GM12872 (cell line): ENCODE measurements around the gene ST6GALNAC4.

Source experiments
- TF ChIP-seq, protein P1 (sequence below): IDR thresholded peaks from 3 replicates; pipeline ENCODE4 v1.5.1; 2011; ENCODE audit warnings: low read depth, mild to moderate bottlenecking, low read length, moderate library complexity; ENCODE audit not compliant: insufficient read depth

ST6GALNAC4 gene

GRCh38 chr9:127931092-127931881, 14.4 kb upstream of the ST6GALNAC4 start:
- TF ChIP-seq, protein P1, sequence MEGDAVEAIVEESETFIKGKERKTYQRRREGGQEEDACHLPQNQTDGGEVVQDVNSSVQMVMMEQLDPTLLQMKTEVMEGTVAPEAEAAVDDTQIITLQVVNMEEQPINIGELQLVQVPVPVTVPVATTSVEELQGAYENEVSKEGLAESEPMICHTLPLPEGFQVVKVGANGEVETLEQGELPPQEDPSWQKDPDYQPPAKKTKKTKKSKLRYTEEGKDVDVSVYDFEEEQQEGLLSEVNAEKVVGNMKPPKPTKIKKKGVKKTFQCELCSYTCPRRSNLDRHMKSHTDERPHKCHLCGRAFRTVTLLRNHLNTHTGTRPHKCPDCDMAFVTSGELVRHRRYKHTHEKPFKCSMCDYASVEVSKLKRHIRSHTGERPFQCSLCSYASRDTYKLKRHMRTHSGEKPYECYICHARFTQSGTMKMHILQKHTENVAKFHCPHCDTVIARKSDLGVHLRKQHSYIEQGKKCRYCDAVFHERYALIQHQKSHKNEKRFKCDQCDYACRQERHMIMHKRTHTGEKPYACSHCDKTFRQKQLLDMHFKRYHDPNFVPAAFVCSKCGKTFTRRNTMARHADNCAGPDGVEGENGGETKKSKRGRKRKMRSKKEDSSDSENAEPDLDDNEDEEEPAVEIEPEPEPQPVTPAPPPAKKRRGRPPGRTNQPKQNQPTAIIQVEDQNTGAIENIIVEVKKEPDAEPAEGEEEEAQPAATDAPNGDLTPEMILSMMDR = no peak

DNA sequence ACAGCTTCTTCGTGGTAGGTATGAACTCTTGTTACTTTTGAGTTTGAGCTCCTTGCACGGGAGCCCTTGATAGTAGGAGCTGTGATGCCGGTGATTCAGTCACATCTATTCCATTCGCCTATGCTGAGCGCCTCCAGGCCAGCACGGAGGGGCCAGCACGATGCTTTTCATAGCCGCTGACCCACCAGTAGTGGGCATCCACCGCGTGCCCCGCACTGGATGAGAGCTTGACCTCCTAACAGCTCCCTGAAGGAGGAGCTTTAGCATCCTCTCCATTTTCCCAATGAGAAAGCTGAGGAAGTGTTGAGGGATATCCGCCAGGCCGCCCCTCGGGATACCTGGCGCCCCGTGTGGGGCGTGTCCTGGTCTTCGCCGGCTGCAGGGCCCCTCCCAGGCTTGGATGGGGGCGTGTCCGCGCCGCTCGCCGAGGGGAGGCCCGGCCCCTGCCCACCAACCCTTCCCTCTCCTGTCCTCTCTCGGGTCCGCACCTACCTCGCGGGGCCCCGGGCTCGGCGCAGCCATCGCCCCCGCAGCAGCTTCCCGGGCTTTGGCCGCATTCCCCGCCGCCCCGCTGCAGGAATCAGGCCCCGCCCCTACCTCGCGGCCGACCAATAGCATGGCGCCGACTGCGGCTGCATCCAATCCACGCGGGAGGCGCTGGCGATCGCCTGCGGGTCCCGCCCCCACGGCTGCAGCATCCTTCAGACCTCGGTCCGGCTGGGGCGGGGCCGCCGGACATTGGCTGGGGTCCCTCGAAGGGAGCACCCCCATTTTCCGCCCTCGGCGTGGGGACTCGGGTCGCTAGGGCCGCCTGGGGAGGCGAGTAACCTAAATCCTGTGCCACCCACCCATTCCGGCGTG, 13.6 kb upstream of the ST6GALNAC4 start, which contains the start of gene PIP5KL1:
TSS of gene PIP5KL1 (minus strand) at position 547 of the 861 bp plus-strand sequence. CDS start at position 522, 25 bp downstream.
- TF ChIP-seq, protein P1 = 0 out of 3 replicates have a peak, but pooled peaks have one; percentile 9

DNA sequence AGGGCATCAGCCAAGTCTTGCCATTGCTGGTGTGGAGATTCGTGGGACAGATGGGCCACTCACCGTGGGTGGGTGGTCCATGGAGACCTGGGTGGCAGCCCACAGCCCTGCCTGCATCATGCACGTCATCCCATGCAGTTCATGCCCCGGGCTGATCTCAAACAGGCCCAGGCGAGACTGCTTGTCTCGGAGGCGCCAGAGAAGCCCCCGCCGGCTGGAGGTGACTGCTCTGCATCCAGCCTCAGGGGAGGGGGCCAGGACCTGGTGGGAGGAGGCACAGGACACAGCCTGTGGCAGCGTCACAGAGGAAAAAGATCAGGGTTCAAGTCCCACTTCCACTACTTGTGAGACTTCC, 12.8 kb upstream of the ST6GALNAC4 start:
- TF ChIP-seq, protein P1 = no peak

- TF ChIP-seq, protein P1 = no peak
Observed at GRCh38 chr9:127928676-127929624, 12.1 kb upstream of the ST6GALNAC4 start.

GRCh38 chr9:127927988-127928675, 11.3 kb upstream of the ST6GALNAC4 start:
- TF ChIP-seq, protein P1 = no peak

- TF ChIP-seq, protein P1 = no peak
Observed at GRCh38 chr9:127927201-127927987, 10.6 kb upstream of the ST6GALNAC4 start.
